BLaER1 (cell line): ENCODE measurements around the gene HEPACAM2.

Experiments used
- H3K27ac ChIP-seq: shearing (Covaris generic); formaldehyde crosslinking; 2 replicates; pipeline ENCODE4 v1.8.1; 2022
- H3K27me3 ChIP-seq: shearing (Covaris generic); formaldehyde crosslinking; 2 replicates; pipeline ENCODE4 v1.8.1; 2022
- H3K36me3 ChIP-seq: shearing (Covaris generic); formaldehyde crosslinking; 2 replicates; pipeline ENCODE4 v1.8.1; 2022
- H3K4me1 ChIP-seq: shearing (Covaris generic); formaldehyde crosslinking; 2 replicates; pipeline ENCODE4 v1.8.1; 2022
- H3K4me2 ChIP-seq: shearing (Covaris generic); formaldehyde crosslinking; 2 replicates; pipeline ENCODE4 v1.8.1; 2022
- H3K4me3 ChIP-seq: shearing (Covaris generic); formaldehyde crosslinking; 2 replicates; pipeline ENCODE4 v1.8.1; 2022
- H3K9ac ChIP-seq: shearing (Covaris generic); formaldehyde crosslinking; 2 replicates; pipeline ENCODE4 v1.8.1; 2022
- H3K9me3 ChIP-seq: shearing (Covaris generic); formaldehyde crosslinking; 2 replicates; pipeline ENCODE4 v1.8.1; 2022
- H4K20me1 ChIP-seq: shearing (Covaris generic); formaldehyde crosslinking; 2 replicates; pipeline ENCODE4 v1.8.1; 2022
- Cebpa-rat ChIP-seq: shearing (Covaris generic); IDR thresholded peaks from 2 replicates; pipeline ENCODE4 v1.8.1; 2022

The HEPACAM2 gene

DNA sequence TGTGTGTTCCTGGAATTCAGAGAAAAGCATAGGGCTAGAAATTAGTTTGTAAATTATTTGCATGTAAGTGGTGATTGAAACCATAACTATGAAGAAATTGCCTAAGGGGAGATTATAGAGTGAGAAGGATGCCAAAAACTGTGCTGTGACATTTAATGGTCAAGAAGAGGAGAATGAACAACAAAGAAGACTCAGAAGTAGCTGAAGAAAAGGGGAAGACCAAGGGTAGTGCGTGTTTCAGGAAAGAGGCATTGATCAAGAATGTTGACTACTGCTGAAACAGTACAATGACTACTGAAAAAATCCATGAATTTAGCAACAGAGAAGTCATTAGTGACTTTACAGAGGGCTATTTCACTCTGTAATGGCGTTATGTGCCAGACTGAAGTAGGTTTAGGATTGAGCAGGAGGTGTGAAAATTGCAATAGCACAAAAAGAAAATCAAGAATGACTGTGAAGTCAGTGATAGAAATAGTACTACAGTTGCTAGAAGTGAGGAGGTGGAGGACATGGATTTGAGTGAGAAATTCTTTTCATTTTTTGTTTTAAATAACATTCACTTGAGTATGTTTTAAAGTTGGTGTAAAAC lies 49.2 kb downstream of the HEPACAM2 start:
- no peaks in the 10 kb centered on the region for H3K27me3 ChIP-seq
- H3K27ac ChIP-seq, result no peak overlapping the region
- no peak overlapping the region for H3K9ac ChIP-seq
- H3K9me3 ChIP-seq, result peaks cover 4% of the 10 kb centered on the region
- H3K4me2 ChIP-seq, result no peak overlapping the region
- H3K4me1 ChIP-seq, result no peaks in the 10 kb centered on the region
- H3K36me3 ChIP-seq, result no peaks in the 10 kb centered on the region
- no peaks in the 10 kb centered on the region for H4K20me1 ChIP-seq
- no peak for TF ChIP-seq Cebpa-rat
- H3K4me3 ChIP-seq, result no peak overlapping the region

DNA sequence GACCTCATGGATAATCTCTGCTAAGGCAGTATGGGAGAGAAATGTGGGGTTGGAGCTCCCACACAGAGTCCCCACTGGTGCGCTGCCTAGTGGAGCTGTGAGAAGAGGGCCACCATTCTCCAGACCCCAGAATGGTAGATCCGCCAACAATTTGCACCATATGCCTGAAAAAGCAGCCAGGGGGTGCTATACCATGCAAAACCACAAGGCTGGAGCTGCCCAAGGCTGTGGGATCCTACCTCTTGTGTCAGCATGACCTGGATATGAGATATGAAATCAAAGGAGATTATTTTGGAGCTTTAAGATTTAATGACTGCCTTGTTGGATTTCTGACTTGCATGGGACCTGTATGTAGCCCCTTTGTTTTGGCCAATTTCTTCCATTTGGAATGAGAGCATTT lies 51.0 kb downstream of the HEPACAM2 start:
- no peak overlapping the region for H3K9ac ChIP-seq

GRCh38 chr7:93172683-93173082 lies 53.6 kb downstream of the HEPACAM2 start:
- no peak overlapping the region for H3K9ac ChIP-seq
- TF ChIP-seq Cebpa-rat, result no peak
- H3K4me1 ChIP-seq, result no peaks in the 10 kb centered on the region
- no peak overlapping the region for H3K4me2 ChIP-seq
- H3K27ac ChIP-seq, result no peak overlapping the region
- no peak overlapping the region for H3K4me3 ChIP-seq
- H3K27me3 ChIP-seq, result no peaks in the 10 kb centered on the region
- H3K36me3 ChIP-seq, result no peaks in the 10 kb centered on the region
- H3K9me3 ChIP-seq, result peaks cover 28% of the 10 kb centered on the region
- no peaks in the 10 kb centered on the region for H4K20me1 ChIP-seq

More for the DNA sequence above, 51.0 kb downstream of the HEPACAM2 start:
- no peak for TF ChIP-seq Cebpa-rat
- Histone ChIP-seq H3K4me1 (no peaks in the 10 kb centered on the region), H3K27ac (no peak overlapping the region), H3K36me3 (no peaks in the 10 kb centered on the region), H4K20me1 (no peaks in the 10 kb centered on the region), H3K4me2 (no peak overlapping the region), H3K27me3 (no peaks in the 10 kb centered on the region), H3K4me3 (no peak overlapping the region), H3K9me3 (peaks cover 22% of the 10 kb centered on the region)

- H3K27me3 ChIP-seq, result no peaks in the 10 kb centered on the region
- H3K4me1 ChIP-seq, result no peaks in the 10 kb centered on the region
- H3K27ac ChIP-seq, result no peak overlapping the region
- H3K4me2 ChIP-seq, result no peak overlapping the region
- no peaks in the 10 kb centered on the region for H4K20me1 ChIP-seq
- TF ChIP-seq Cebpa-rat, result no peak
- H3K36me3 ChIP-seq, result no peaks in the 10 kb centered on the region
- no peak overlapping the region for H3K9ac ChIP-seq
- peaks cover 28% of the 10 kb centered on the region for H3K9me3 ChIP-seq
- H3K4me3 ChIP-seq, result no peak overlapping the region
Measured at GRCh38 chr7:93171606-93172226, 54.6 kb downstream of the HEPACAM2 start.

DNA sequence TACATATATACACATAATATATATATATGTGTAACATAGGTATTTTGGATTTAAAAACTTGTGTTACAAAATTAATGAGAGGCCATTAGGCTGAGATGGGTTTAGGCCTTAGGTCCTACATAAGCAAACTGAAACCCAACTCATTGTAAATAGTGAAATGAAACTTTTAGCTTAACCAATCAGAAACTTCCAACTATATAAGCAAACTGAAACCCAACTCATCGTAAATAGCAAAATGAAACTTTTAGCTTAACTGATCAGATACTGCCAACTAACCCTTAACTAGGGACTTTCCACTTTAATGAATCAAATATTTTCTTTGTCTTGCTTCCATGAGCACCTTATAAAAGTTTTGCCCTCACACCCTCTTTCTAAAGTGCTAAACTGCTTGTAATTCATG lies 60.8 kb downstream of the HEPACAM2 start:
- Histone ChIP-seq H3K27ac (no peak overlapping the region), H3K4me1 (no peaks in the 10 kb centered on the region), H3K4me2 (no peak overlapping the region), H3K27me3 (no peaks in the 10 kb centered on the region), H4K20me1 (no peaks in the 10 kb centered on the region), H3K36me3 (no peaks in the 10 kb centered on the region), H3K9ac (no peak overlapping the region), H3K9me3 (peaks cover 23% of the 10 kb centered on the region), H3K4me3 (no peak overlapping the region)
- TF ChIP-seq Cebpa-rat, result no peak

DNA sequence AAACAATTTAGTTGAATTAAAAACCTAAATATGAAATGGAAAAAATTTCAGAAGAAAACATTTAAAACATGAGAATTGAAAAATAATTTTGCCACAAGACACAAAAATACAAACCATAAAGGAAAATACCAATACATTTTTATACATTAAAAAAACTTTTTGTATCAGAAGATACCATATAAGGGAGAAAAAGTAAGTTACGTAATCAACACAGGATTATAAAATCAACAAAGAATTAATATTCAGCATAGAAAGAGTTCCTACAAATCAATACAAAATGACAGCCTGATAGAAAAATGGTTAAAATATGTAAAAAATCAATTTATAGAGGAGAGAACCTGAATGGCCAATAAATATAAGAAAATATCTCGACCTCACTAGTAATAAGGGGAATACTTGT lies 61.5 kb downstream of the HEPACAM2 start:
- no peaks in the 10 kb centered on the region for H3K27me3 ChIP-seq
- H3K9me3 ChIP-seq, result peaks cover 16% of the 10 kb centered on the region
- no peak overlapping the region for H3K4me3 ChIP-seq
- H3K27ac ChIP-seq, result no peak overlapping the region
- no peak for TF ChIP-seq Cebpa-rat
- no peaks in the 10 kb centered on the region for H3K36me3 ChIP-seq
- no peak overlapping the region for H3K9ac ChIP-seq
- H3K4me2 ChIP-seq, result no peak overlapping the region
- H4K20me1 ChIP-seq, result no peaks in the 10 kb centered on the region
- H3K4me1 ChIP-seq, result no peaks in the 10 kb centered on the region

DNA sequence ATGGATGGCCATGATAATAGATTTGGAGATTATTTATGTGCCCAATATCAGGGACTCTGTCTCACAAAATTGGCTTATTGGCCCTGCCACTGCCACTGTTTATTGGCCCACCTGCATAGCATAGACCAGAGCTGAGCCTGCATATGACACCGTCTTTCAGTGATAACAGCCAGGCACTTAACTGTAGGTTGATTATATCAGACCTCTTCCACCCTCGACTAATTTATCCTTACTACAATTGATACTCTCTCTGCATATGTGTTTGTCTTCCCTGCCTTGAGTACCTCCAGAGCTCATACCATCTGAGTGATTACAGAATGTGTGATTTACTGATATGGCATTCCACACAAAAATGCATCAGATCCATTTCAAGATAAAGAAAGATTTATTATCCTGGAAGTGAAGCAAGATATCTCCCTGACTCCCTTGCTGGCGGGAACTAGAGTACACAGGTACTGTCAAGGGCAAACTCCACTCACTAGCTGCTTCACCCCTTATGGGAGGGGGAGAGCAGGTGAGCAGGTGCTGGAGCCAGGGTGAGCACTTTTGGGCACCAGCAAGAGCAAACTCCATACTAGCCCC lies 65.0 kb downstream of the HEPACAM2 start:
- H3K27ac ChIP-seq, result no peak overlapping the region
- no peak for TF ChIP-seq Cebpa-rat
- peaks cover 15% of the 10 kb centered on the region for H3K9me3 ChIP-seq
- H3K36me3 ChIP-seq, result no peaks in the 10 kb centered on the region
- H3K4me3 ChIP-seq, result no peak overlapping the region
- no peak overlapping the region for H3K4me2 ChIP-seq
- no peaks in the 10 kb centered on the region for H4K20me1 ChIP-seq
- no peaks in the 10 kb centered on the region for H3K27me3 ChIP-seq
- no peak overlapping the region for H3K9ac ChIP-seq
- H3K4me1 ChIP-seq, result no peaks in the 10 kb centered on the region

GRCh38 chr7:93160410-93160809 lies 65.9 kb downstream of the HEPACAM2 start:
- no peaks in the 10 kb centered on the region for H3K4me1 ChIP-seq
- no peak overlapping the region for H3K4me2 ChIP-seq
- no peak for TF ChIP-seq Cebpa-rat
- H3K4me3 ChIP-seq, result no peak overlapping the region
- H3K9me3 ChIP-seq, result peaks cover 15% of the 10 kb centered on the region
- H3K27ac ChIP-seq, result no peak overlapping the region
- H4K20me1 ChIP-seq, result no peaks in the 10 kb centered on the region
- no peaks in the 10 kb centered on the region for H3K36me3 ChIP-seq
- no peaks in the 10 kb centered on the region for H3K27me3 ChIP-seq
- no peak overlapping the region for H3K9ac ChIP-seq

DNA sequence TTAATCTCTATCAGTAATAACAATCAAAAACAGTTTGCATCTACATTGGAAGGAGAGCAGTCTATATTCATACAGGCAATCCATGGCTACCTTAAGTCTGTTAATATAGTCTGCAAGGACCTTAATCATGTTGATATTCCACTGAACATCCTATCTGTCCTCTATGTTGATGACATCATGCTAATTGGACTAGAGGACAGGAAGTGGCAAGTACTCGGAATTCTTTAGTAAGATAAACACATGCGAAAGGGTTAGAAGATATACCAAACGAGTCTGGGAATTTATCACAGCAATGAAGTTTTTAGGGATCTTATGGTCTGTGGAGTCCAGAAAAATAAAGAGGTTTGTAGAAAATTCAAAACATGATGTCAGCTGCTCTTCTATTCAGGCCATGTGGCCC lies 66.8 kb downstream of the HEPACAM2 start:
- H4K20me1 ChIP-seq, result no peaks in the 10 kb centered on the region
- H3K27me3 ChIP-seq, result no peaks in the 10 kb centered on the region
- no peaks in the 10 kb centered on the region for H3K36me3 ChIP-seq
- H3K4me3 ChIP-seq, result no peak overlapping the region
- no peak overlapping the region for H3K4me2 ChIP-seq
- TF ChIP-seq Cebpa-rat, result no peak
- no peak overlapping the region for H3K9ac ChIP-seq
- H3K9me3 ChIP-seq, result peaks cover 15% of the 10 kb centered on the region
- no peaks in the 10 kb centered on the region for H3K4me1 ChIP-seq
- no peak overlapping the region for H3K27ac ChIP-seq

DNA sequence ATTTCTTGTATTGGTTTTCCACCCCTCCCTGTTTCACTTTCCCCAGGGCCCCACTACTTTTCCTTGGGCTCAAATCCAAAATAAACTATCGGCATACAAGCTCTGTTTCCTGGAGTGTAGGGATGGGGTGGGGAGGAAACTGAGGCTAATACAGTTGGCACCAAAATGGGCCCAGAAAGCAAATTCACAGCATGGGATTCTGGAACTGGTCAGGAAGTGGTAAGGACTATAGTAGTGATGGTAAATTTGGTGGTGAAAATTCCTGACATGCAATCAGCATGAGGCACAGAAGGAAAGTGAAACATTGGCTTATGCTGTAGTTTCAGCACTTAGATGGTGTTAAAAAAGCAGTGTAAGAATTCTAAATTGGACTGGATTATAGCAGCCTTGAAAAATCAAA lies 69.4 kb downstream of the HEPACAM2 start:
- Histone ChIP-seq H4K20me1 (no peaks in the 10 kb centered on the region), H3K4me3 (no peak overlapping the region), H3K4me2 (no peak overlapping the region), H3K36me3 (no peaks in the 10 kb centered on the region), H3K9me3 (peaks cover 8% of the 10 kb centered on the region), H3K9ac (no peak overlapping the region), H3K27ac (no peak overlapping the region), H3K4me1 (no peaks in the 10 kb centered on the region), H3K27me3 (no peaks in the 10 kb centered on the region)
- TF ChIP-seq Cebpa-rat, result no peak
